K562 (cell line): ENCODE data around the gene DPP4. TPM values are rescaled to one million over a fixed set of nuclear protein-coding genes. Genes with fewer than 3 reads are reported as not detected.

Source experiments
- ELF4 ChIP-seq: fragments of 450-650 bp; formaldehyde crosslinking; IDR thresholded peaks from 2 replicates; pipeline ENCODE4 v1.4.0; 2022; ENCODE audit warnings: missing genetic modification characterization
- IRF2 ChIP-seq: sonication (generic); formaldehyde crosslinking; IDR thresholded peaks from 2 replicates; pipeline ENCODE4 v1.8.1; 2022; ENCODE audit warnings: mild to moderate bottlenecking, missing genetic modification reagents
- KLF1 ChIP-seq: fragments of 450-650 bp; IDR thresholded peaks from 2 replicates; pipeline ENCODE4 v1.6.1; 2016; ENCODE audit warnings: missing genetic modification characterization, missing compliant biosample characterization
- SIN3B ChIP-seq: fragments of 450-650 bp; IDR thresholded peaks from 2 replicates; pipeline ENCODE4 v1.6.1; 2017; ENCODE audit warnings: low read depth, mild to moderate bottlenecking, moderate library complexity
- ZNF77 ChIP-seq: fragments of 250-450 bp; sonication (Bioruptor Pico); IDR thresholded peaks from 2 replicates; pipeline ENCODE4 v1.5.0; 2020
- polyA plus RNA-seq, 8 experiments: library from polyadenylated mRNA; depleted of rRNA in 4 of 8; stranded (reverse) in 5 of 8; unstranded in 3 of 8; fragments of >200 nt; fragmentation: Nextera tagmentation in 2 of 8; fragmentation: Illumina TruSeq in 1 of 8; extraction: Ambion mirVana in 2 of 8; extraction: Trizol in 1 of 8; gene quantifications; 2 replicates each; pipeline versions ENCODE4 v1.2.1 to v1.2.3, GENCODE V29; 2011 to 2014; ENCODE audit warnings: inconsistent platforms in 1 of 8, missing spikeins in 1 of 8
- total RNA-seq, 7 experiments: library from RNA; depleted of rRNA in 6 of 7; stranded (reverse); fragments of >200 nt in 6 of 7; fragmentation: Illumina TruSeq in 2 of 7; extraction: Trizol in 2 of 7; gene quantifications; 2 replicates each; pipeline versions ENCODE4 v1.2.1 to v1.2.3, GENCODE V29; 2011 to 2021; ENCODE audit warnings: low replicate concordance in 1 of 7
- TF ChIP-seq, protein P1 (sequence below): sonication (generic); formaldehyde crosslinking; IDR thresholded peaks from 2 replicates; pipeline ENCODE4 v1.8.1; 2023; ENCODE audit warnings: missing genetic modification reagents, mild to moderate bottlenecking, borderline replicate concordance
- TF ChIP-seq, protein P2 (sequence below): sonication (generic); formaldehyde crosslinking; IDR thresholded peaks from 2 replicates; pipeline ENCODE4 v1.8.0; 2022; ENCODE audit warnings: missing genetic modification reagents, mild to moderate bottlenecking, moderate library complexity, borderline replicate concordance
- TF ChIP-seq, protein P3 (sequence below): fragments of 200-800 bp; sonication (Bioruptor generic); IDR thresholded peaks from 2 replicates; pipeline ENCODE4 v1.6.1; 2017; ENCODE audit warnings: missing genetic modification characterization, missing compliant biosample characterization

Gene DPP4
- total and polyA plus RNA-seq, 9 of the 15 experiments (the other 6 are each of a cell fraction or from before 2014, with no cell fraction given): 0.11 TPM; not detected in 8

DNA sequence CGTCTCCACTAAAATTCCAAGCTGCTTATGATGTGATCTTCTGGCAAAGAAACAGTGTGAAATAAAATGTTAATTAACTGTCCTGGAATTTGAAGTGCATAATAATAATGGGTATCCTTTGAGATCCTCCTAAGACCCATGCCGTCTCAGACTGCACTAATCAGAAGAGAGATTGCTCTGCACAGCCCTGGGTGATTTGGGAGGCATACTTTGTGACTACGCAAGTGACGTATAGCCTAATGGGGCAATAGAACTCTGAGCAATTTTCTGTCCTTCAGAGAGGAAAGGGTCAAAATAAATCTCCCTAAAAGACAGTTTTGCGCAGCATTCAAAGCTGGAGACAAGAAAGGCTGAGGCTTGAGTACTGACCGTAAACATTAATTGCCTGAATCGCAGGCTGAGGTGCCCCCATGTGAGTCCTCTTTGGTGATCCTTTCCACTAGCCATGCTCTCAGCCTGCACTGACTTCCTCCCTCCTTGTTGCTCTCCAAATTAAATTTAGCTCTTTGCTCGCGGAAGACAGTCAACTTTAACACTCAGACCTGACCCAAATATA, 76.0 kb downstream of the DPP4 start (continued):
- TF ChIP-seq SIN3B (no peak), ELF4 (CRISPR knock-in tag) (no peak), KLF1 (tag) (no peak), IRF2 (CRISPR knock-in tag) (no peak), ZNF77 (CRISPR knock-in tag) (no peak)
- TF ChIP-seq, protein P1, sequence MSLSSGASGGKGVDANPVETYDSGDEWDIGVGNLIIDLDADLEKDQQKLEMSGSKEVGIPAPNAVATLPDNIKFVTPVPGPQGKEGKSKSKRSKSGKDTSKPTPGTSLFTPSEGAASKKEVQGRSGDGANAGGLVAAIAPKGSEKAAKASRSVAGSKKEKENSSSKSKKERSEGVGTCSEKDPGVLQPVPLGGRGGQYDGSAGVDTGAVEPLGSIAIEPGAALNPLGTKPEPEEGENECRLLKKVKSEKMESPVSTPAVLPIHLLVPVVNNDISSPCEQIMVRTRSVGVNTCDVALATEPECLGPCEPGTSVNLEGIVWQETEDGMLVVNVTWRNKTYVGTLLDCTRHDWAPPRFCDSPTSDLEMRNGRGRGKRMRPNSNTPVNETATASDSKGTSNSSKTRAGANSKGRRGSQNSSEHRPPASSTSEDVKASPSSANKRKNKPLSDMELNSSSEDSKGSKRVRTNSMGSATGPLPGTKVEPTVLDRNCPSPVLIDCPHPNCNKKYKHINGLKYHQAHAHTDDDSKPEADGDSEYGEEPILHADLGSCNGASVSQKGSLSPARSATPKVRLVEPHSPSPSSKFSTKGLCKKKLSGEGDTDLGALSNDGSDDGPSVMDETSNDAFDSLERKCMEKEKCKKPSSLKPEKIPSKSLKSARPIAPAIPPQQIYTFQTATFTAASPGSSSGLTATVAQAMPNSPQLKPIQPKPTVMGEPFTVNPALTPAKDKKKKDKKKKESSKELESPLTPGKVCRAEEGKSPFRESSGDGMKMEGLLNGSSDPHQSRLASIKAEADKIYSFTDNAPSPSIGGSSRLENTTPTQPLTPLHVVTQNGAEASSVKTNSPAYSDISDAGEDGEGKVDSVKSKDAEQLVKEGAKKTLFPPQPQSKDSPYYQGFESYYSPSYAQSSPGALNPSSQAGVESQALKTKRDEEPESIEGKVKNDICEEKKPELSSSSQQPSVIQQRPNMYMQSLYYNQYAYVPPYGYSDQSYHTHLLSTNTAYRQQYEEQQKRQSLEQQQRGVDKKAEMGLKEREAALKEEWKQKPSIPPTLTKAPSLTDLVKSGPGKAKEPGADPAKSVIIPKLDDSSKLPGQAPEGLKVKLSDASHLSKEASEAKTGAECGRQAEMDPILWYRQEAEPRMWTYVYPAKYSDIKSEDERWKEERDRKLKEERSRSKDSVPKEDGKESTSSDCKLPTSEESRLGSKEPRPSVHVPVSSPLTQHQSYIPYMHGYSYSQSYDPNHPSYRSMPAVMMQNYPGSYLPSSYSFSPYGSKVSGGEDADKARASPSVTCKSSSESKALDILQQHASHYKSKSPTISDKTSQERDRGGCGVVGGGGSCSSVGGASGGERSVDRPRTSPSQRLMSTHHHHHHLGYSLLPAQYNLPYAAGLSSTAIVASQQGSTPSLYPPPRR (CRISPR knock-in tag): no peak
- TF ChIP-seq, protein P2, sequence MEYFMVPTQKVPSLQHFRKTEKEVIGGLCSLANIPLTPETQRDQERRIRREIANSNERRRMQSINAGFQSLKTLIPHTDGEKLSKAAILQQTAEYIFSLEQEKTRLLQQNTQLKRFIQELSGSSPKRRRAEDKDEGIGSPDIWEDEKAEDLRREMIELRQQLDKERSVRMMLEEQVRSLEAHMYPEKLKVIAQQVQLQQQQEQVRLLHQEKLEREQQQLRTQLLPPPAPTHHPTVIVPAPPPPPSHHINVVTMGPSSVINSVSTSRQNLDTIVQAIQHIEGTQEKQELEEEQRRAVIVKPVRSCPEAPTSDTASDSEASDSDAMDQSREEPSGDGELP (CRISPR knock-in tag): no peak
- TF ChIP-seq, protein P3, sequence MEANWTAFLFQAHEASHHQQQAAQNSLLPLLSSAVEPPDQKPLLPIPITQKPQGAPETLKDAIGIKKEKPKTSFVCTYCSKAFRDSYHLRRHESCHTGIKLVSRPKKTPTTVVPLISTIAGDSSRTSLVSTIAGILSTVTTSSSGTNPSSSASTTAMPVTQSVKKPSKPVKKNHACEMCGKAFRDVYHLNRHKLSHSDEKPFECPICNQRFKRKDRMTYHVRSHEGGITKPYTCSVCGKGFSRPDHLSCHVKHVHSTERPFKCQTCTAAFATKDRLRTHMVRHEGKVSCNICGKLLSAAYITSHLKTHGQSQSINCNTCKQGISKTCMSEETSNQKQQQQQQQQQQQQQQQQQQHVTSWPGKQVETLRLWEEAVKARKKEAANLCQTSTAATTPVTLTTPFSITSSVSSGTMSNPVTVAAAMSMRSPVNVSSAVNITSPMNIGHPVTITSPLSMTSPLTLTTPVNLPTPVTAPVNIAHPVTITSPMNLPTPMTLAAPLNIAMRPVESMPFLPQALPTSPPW: no peak
